DOHH2 (cell line): Measurements from ENCODE around the gene SHMT1.
"Not testable (repeated sequence)": the region's sequence is repeated elsewhere in the genome, so short reads cannot be mapped to it uniquely, and the experiment has no call there.

Experiments used
- EZH2phosphoT487 ChIP-seq: fragments of 200-600 bp; sonication (generic); IDR thresholded peaks from 2 replicates; pipeline ENCODE4 v1.6.1; 2017; ENCODE audit warnings: borderline replicate concordance, mild to moderate bottlenecking, antibody characterized with exemption, low read length, moderate library complexity, mixed read lengths
- TF ChIP-seq, protein P1 (sequence below): fragments of 200-600 bp; sonication (generic); IDR thresholded peaks from one replicate; pipeline ENCODE4 v1.5.1; 2014; ENCODE audit warnings: antibody characterized with exemption, mild to moderate bottlenecking, low read depth, low read length; ENCODE audit not compliant: poor library complexity, severe bottlenecking

GRCh38 chr17:18378614-18379013 is 15.3 kb upstream of the SHMT1 start:
- TF ChIP-seq, protein P1, sequence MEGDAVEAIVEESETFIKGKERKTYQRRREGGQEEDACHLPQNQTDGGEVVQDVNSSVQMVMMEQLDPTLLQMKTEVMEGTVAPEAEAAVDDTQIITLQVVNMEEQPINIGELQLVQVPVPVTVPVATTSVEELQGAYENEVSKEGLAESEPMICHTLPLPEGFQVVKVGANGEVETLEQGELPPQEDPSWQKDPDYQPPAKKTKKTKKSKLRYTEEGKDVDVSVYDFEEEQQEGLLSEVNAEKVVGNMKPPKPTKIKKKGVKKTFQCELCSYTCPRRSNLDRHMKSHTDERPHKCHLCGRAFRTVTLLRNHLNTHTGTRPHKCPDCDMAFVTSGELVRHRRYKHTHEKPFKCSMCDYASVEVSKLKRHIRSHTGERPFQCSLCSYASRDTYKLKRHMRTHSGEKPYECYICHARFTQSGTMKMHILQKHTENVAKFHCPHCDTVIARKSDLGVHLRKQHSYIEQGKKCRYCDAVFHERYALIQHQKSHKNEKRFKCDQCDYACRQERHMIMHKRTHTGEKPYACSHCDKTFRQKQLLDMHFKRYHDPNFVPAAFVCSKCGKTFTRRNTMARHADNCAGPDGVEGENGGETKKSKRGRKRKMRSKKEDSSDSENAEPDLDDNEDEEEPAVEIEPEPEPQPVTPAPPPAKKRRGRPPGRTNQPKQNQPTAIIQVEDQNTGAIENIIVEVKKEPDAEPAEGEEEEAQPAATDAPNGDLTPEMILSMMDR: not testable (repeated sequence)
- TF ChIP-seq EZH2phosphoT487: not testable (repeated sequence)
